ENCODE results near the gene CDC25B. TPM values are rescaled to one million over a fixed set of nuclear protein-coding genes. Genes with fewer than 3 reads are reported as not detected.
A peak's percentile ranks its signal among the peaks of the same experiment; 100 is the strongest.

CDC25B gene
- polyA plus RNA-seq, 2 of the 4 experiments (the other 2 are of a cell fraction), result 136 to 150 TPM

GRCh38 chr20:3777716-3778629 is 18.1 kb upstream of the CDC25B start:
- Histone ChIP-seq H3K27ac (peak overlapping the region; percentile 71 to 83), H3K4me2 (peak overlapping the region; percentile 83), H3K4me1 (peaks cover 5% of the 10 kb centered on the region), H3K9me3 (no peaks in the 10 kb centered on the region), H3K4me3 (peak overlapping the region; percentile 45)
- TF ChIP-seq RAD21 (conservative IDR thresholded peaks at IDR 0.05 in 1 of 2, IDR thresholded peaks at IDR 0.05 in 1 of 2) (no peak), FOSB (CRISPR knock-in tag; IDR thresholded peaks at IDR 0.05) (no peak), PBX3 (IDR thresholded peaks at IDR 0.05) (no peak), POLR2AphosphoS2 (conservative IDR thresholded peaks at IDR 0.05; ENCODE audit: low read length) (no peak), JUN (IDR thresholded peaks at IDR 0.05) (0 out of 5 replicates have a peak, but pooled peaks of 1 of the 2 experiments have one; percentile 53), HOXB5 (CRISPR knock-in tag; IDR thresholded peaks at IDR 0.05) (no peak), NFE2L2 (conservative IDR thresholded peaks at IDR 0.05; ENCODE audit: low read length) (no peak), PHF8 (IDR thresholded peaks at IDR 0.05; ENCODE audit: borderline replicate concordance, low read depth) (no peak), MAZ (IDR thresholded peaks at IDR 0.05; ENCODE audit: borderline replicate concordance, low read depth, low read length) (no peak), TFCP2L1 (CRISPR knock-in tag; IDR thresholded peaks at IDR 0.05) (0 out of 2 replicates have a peak, but pooled peaks have one; percentile 25), RARB (CRISPR knock-in tag; IDR thresholded peaks at IDR 0.05) (no peak), CHD4 (IDR thresholded peaks at IDR 0.05; ENCODE audit: borderline replicate concordance) (no peak), EHF (CRISPR knock-in tag; IDR thresholded peaks at IDR 0.05) (no peak), FOXS1 (CRISPR knock-in tag; IDR thresholded peaks at IDR 0.05) (no peak), NPAS2 (CRISPR knock-in tag; IDR thresholded peaks at IDR 0.05; ENCODE audit: borderline replicate concordance) (no peak), EHMT2 (IDR thresholded peaks at IDR 0.05; ENCODE audit: low read depth) (no peak), POLR2A (IDR thresholded peaks at IDR 0.05; ENCODE audit: low read length) (peak; percentile 48)
- TF ChIP-seq, protein P1, sequence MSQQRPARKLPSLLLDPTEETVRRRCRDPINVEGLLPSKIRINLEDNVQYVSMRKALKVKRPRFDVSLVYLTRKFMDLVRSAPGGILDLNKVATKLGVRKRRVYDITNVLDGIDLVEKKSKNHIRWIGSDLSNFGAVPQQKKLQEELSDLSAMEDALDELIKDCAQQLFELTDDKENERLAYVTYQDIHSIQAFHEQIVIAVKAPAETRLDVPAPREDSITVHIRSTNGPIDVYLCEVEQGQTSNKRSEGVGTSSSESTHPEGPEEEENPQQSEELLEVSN (IDR thresholded peaks at IDR 0.05; ENCODE audit: borderline replicate concordance, low read depth), result no peak; the same call in 1 of the 2 replicates
- TF ChIP-seq, protein P2, sequence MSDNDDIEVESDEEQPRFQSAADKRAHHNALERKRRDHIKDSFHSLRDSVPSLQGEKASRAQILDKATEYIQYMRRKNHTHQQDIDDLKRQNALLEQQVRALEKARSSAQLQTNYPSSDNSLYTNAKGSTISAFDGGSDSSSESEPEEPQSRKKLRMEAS (IDR thresholded peaks at IDR 0.05), result peak; percentile 46; the same call in 1 of the 2 replicates
- TF ChIP-seq, protein P3, sequence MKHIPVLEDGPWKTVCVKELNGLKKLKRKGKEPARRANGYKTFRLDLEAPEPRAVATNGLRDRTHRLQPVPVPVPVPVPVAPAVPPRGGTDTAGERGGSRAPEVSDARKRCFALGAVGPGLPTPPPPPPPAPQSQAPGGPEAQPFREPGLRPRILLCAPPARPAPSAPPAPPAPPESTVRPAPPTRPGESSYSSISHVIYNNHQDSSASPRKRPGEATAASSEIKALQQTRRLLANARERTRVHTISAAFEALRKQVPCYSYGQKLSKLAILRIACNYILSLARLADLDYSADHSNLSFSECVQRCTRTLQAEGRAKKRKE (CRISPR knock-in tag; IDR thresholded peaks at IDR 0.05; ENCODE audit: low read depth), result no peak
- TF ChIP-seq, protein P4, sequence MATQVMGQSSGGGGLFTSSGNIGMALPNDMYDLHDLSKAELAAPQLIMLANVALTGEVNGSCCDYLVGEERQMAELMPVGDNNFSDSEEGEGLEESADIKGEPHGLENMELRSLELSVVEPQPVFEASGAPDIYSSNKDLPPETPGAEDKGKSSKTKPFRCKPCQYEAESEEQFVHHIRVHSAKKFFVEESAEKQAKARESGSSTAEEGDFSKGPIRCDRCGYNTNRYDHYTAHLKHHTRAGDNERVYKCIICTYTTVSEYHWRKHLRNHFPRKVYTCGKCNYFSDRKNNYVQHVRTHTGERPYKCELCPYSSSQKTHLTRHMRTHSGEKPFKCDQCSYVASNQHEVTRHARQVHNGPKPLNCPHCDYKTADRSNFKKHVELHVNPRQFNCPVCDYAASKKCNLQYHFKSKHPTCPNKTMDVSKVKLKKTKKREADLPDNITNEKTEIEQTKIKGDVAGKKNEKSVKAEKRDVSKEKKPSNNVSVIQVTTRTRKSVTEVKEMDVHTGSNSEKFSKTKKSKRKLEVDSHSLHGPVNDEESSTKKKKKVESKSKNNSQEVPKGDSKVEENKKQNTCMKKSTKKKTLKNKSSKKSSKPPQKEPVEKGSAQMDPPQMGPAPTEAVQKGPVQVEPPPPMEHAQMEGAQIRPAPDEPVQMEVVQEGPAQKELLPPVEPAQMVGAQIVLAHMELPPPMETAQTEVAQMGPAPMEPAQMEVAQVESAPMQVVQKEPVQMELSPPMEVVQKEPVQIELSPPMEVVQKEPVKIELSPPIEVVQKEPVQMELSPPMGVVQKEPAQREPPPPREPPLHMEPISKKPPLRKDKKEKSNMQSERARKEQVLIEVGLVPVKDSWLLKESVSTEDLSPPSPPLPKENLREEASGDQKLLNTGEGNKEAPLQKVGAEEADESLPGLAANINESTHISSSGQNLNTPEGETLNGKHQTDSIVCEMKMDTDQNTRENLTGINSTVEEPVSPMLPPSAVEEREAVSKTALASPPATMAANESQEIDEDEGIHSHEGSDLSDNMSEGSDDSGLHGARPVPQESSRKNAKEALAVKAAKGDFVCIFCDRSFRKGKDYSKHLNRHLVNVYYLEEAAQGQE (IDR thresholded peaks at IDR 0.05), result no peak
- FAIRE-seq (no peak), DNase-seq (ENCODE audit: low read depth in 1 of 2, low spot score in 1 of 2) (peak; percentile 66 to 95), ATAC-seq (peak; percentile 78 to 82)
- WGBS (ENCODE audit: missing lambda C conversion rate), result 29% methylated on average over 47 of the region's 70 CpGs
- ChIA-PET CTCF (interaction anchor here (0.6 to 56.5 kb wide), 10 partner anchors 9 to 106 kb away, joined by 3 to 1634 read pairs (median 6); partner anchors contain the start of genes ADISSP, CENPB and HSPA12B), POLR2A (interaction anchor here (0.7 to 2.4 kb wide), 6 partner anchors 9 to 101 kb away, joined by 3 to 27 read pairs (median 4); partner anchors contain the start of genes ADISSP, AP5S1 and CENPB)
